Measurements from ENCODE around the gene SGPL1. TPM values are rescaled to one million over a fixed set of nuclear protein-coding genes. Genes with fewer than 3 reads are reported as not detected.

Gene SGPL1
- total RNA-seq, 2 donors from 2014 or later = 21.8 to 23.9 TPM

GRCh38 chr10:70799124-70799523, 16.6 kb upstream of the SGPL1 start:
- DNase-seq (ENCODE audit: low spot score in 2 of 2) (no peak), ATAC-seq (no peak)
- no peak overlapping the region for H3K27ac Mint-ChIP-seq
- no peaks in the 10 kb centered on the region for H3K36me3 Mint-ChIP-seq
- peaks cover 0 to 10% of the 10 kb centered on the region in 2 donors for H3K9me3 Mint-ChIP-seq

- no peak for DNase-seq (ENCODE audit: low spot score in 2 of 2)
- Mint-ChIP-seq H3K27ac (no peak overlapping the region), H3K36me3 (no peaks in the 10 kb centered on the region), H3K9me3 (peaks cover 0 to 5% of the 10 kb centered on the region in 2 donors)
- ATAC-seq = no peak
Observed at GRCh38 chr10:70801854-70802253, 13.9 kb upstream of the SGPL1 start.

- Mint-ChIP-seq H3K9me3 (peaks cover 0 to 4% of the 10 kb centered on the region in 2 donors), H3K27ac (no peak overlapping the region), H3K36me3 (no peaks in the 10 kb centered on the region)
- DNase-seq (ENCODE audit: low spot score in 2 of 2) (no peak), ATAC-seq (no peak)
Observed at GRCh38 chr10:70803775-70804420, 11.8 kb upstream of the SGPL1 start.

- ATAC-seq (no peak), DNase-seq (ENCODE audit: low spot score in 2 of 2) (no peak)
- Mint-ChIP-seq H3K9me3 (peaks cover 0 to 5% of the 10 kb centered on the region in 2 donors), H3K36me3 (no peaks in the 10 kb centered on the region), H3K27ac (no peak overlapping the region)
Observed at GRCh38 chr10:70804421-70804808, 11.3 kb upstream of the SGPL1 start.

GRCh38 chr10:70805619-70806215, 10.0 kb upstream of the SGPL1 start:
- H3K36me3 Mint-ChIP-seq = no peaks in the 10 kb centered on the region
- ATAC-seq (no peak), DNase-seq (ENCODE audit: low spot score in 2 of 2) (no peak)
- no peak overlapping the region for H3K27ac Mint-ChIP-seq
- peaks cover 0 to 5% of the 10 kb centered on the region in 2 donors for H3K9me3 Mint-ChIP-seq

GRCh38 chr10:70806841-70807240, 8.9 kb upstream of the SGPL1 start:
- ATAC-seq (no peak), DNase-seq (ENCODE audit: low spot score in 2 of 2) (no peak)
- no peak overlapping the region for H3K27ac Mint-ChIP-seq
- H3K36me3 Mint-ChIP-seq = no peaks in the 10 kb centered on the region
- H3K9me3 Mint-ChIP-seq = peaks cover 0 to 5% of the 10 kb centered on the region in 2 donors

GRCh38 chr10:70807556-70807955, 8.2 kb upstream of the SGPL1 start:
- ATAC-seq = no peak
- no peaks in the 10 kb centered on the region for H3K36me3 Mint-ChIP-seq
- DNase-seq (ENCODE audit: low spot score in 2 of 2) = no peak
- peaks cover 0 to 5% of the 10 kb centered on the region in 2 donors for H3K9me3 Mint-ChIP-seq
- H3K27ac Mint-ChIP-seq = no peak overlapping the region

GRCh38 chr10:70809011-70809611, 6.6 kb upstream of the SGPL1 start:
- no peak for ATAC-seq
- H3K9me3 Mint-ChIP-seq = peaks cover 0 to 5% of the 10 kb centered on the region in 2 donors
- H3K27ac Mint-ChIP-seq = no peak overlapping the region
- DNase-seq (ENCODE audit: low spot score in 2 of 2) = no peak
- no peaks in the 10 kb centered on the region for H3K36me3 Mint-ChIP-seq

GRCh38 chr10:70809726-70810125, 6.0 kb upstream of the SGPL1 start:
- Mint-ChIP-seq H3K27ac (no peak overlapping the region), H3K9me3 (peaks cover 0 to 5% of the 10 kb centered on the region in 2 donors), H3K36me3 (no peaks in the 10 kb centered on the region)
- DNase-seq (ENCODE audit: low spot score in 2 of 2) = no peak
- ATAC-seq = no peak

- Mint-ChIP-seq H3K9me3 (peaks cover 0 to 5% of the 10 kb centered on the region in 2 donors), H3K27ac (no peak overlapping the region), H3K36me3 (no peaks in the 10 kb centered on the region)
- ATAC-seq (no peak), DNase-seq (ENCODE audit: low spot score in 2 of 2) (no peak)
Observed at GRCh38 chr10:70810967-70811366, 4.8 kb upstream of the SGPL1 start.

- ATAC-seq = no peak
- DNase-seq (ENCODE audit: low spot score in 2 of 2) = no peak
- Mint-ChIP-seq H3K36me3 (peaks cover 0 to 6% of the 10 kb centered on the region in 2 donors), H3K9me3 (peaks cover 0 to 5% of the 10 kb centered on the region in 2 donors), H3K27ac (no peak overlapping the region)
Observed at GRCh38 chr10:70811881-70812280, 3.9 kb upstream of the SGPL1 start.

GRCh38 chr10:70812814-70813213, 2.9 kb upstream of the SGPL1 start:
- Mint-ChIP-seq H3K27ac (no peak overlapping the region), H3K36me3 (peaks cover 4 to 9% of the 10 kb centered on the region in 2 donors), H3K9me3 (peaks cover 0 to 5% of the 10 kb centered on the region in 2 donors)
- ATAC-seq (no peak), DNase-seq (ENCODE audit: low spot score in 2 of 2) (no peak)

- Mint-ChIP-seq H3K9me3 (no peaks in the 10 kb centered on the region), H3K27ac (peak overlapping the region in 1 of 2 donors; percentile 92)
Observed at GRCh38 chr10:70814126-70814525, 1.6 kb upstream of the SGPL1 start.

GRCh38 chr10:70816220-70816894, 609 bp downstream of the SGPL1 start:
- peaks cover 8 to 16% of the 10 kb centered on the region in 2 donors for H3K36me3 Mint-ChIP-seq
- no peaks in the 10 kb centered on the region for H3K9me3 Mint-ChIP-seq
- ATAC-seq (peak; percentile 51 to 55), DNase-seq (ENCODE audit: low spot score in 2 of 2) (peak; percentile 34 to 61)
- peak overlapping the region; percentile 90 to 92 for H3K27ac Mint-ChIP-seq

More at GRCh38 chr10:70814126-70814525, 1.6 kb upstream of the SGPL1 start:
- ATAC-seq (no peak), DNase-seq (ENCODE audit: low spot score in 2 of 2) (no peak)
- peaks cover 8 to 16% of the 10 kb centered on the region in 2 donors for H3K36me3 Mint-ChIP-seq

- no peak for DNase-seq (ENCODE audit: low spot score in 2 of 2)
Observed at GRCh38 chr10:70820976-70821750, 5.4 kb downstream of the SGPL1 start.

GRCh38 chr10:70822076-70822820, 6.5 kb downstream of the SGPL1 start:
- ATAC-seq (no peak), DNase-seq (ENCODE audit: low spot score in 2 of 2) (no peak)
- peaks cover 8 to 14% of the 10 kb centered on the region in 2 donors for H3K36me3 Mint-ChIP-seq
- H3K9me3 Mint-ChIP-seq = no peaks in the 10 kb centered on the region
- peak overlapping the region in 1 of 2 donors; percentile 89 for H3K27ac Mint-ChIP-seq

More at GRCh38 chr10:70820976-70821750, 5.4 kb downstream of the SGPL1 start:
- Mint-ChIP-seq H3K27ac (peak overlapping the region; percentile 72 to 89), H3K36me3 (peaks cover 8 to 20% of the 10 kb centered on the region in 2 donors), H3K9me3 (no peaks in the 10 kb centered on the region)
- peak; percentile 91 for ATAC-seq

All from activated naive CD4-positive, alpha-beta T cell treated with anti-CD3 and anti-CD28 coated beads, Interleukin-2, amount 50 U/mL, for 72 hours (primary cell).